ENCODE measurements around the gene PTH2R.

DNA sequence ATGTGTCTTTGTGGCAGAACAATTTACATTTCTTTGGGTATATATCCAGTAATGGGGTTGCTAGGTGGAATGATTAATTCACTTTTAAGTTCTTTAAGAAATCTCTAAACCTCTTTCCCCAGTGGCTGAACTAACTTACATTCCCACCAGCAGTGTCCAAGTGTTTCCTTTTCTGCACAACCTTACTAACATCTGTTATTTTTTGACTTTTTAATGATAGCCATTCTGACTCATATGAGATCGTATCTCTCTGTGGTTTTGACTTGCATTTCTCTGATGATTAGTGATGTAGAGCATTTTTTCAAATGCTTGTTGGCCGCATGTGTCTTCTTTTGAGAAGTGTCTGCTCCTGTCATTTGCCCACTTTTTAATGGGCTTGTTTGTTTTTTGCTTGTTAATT, 43.1 kb upstream of the PTH2R start:
- no peak for TF ChIP-seq CTCF (IDR thresholded peaks at IDR 0.05)
- no peak for TF ChIP-seq POLR2A (IDR thresholded peaks at IDR 0.05)

All from Peyer's patch (tissue), 4 donors.